GM19452 (cell line): ENCODE measurements around the gene NOMO2.
"Not testable (repeated sequence)": the region's sequence is repeated elsewhere in the genome, so short reads cannot be mapped to it uniquely, and the experiment has no call there.

ENCODE experiments used
- ATAC-seq: cut with Tn5 transposase; IDR thresholded peaks from one replicate; pipeline ENCODE4 v1.9.1; 2021; ENCODE audit not compliant: unreplicated experiment

NOMO2 gene, protein sequence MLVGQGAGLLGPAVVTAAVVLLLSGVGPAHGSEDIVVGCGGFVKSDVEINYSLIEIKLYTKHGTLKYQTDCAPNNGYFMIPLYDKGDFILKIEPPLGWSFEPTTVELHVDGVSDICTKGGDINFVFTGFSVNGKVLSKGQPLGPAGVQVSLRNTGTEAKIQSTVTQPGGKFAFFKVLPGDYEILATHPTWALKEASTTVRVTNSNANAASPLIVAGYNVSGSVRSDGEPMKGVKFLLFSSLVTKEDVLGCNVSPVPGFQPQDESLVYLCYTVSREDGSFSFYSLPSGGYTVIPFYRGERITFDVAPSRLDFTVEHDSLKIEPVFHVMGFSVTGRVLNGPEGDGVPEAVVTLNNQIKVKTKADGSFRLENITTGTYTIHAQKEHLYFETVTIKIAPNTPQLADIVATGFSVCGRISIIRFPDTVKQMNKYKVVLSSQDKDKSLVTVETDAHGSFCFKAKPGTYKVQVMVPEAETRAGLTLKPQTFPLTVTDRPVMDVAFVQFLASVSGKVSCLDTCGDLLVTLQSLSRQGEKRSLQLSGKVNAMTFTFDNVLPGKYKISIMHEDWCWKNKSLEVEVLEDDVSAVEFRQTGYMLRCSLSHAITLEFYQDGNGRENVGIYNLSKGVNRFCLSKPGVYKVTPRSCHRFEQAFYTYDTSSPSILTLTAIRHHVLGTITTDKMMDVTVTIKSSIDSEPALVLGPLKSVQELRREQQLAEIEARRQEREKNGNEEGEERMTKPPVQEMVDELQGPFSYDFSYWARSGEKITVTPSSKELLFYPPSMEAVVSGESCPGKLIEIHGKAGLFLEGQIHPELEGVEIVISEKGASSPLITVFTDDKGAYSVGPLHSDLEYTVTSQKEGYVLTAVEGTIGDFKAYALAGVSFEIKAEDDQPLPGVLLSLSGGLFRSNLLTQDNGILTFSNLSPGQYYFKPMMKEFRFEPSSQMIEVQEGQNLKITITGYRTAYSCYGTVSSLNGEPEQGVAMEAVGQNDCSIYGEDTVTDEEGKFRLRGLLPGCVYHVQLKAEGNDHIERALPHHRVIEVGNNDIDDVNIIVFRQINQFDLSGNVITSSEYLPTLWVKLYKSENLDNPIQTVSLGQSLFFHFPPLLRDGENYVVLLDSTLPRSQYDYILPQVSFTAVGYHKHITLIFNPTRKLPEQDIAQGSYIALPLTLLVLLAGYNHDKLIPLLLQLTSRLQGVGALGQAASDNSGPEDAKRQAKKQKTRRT

DNA sequence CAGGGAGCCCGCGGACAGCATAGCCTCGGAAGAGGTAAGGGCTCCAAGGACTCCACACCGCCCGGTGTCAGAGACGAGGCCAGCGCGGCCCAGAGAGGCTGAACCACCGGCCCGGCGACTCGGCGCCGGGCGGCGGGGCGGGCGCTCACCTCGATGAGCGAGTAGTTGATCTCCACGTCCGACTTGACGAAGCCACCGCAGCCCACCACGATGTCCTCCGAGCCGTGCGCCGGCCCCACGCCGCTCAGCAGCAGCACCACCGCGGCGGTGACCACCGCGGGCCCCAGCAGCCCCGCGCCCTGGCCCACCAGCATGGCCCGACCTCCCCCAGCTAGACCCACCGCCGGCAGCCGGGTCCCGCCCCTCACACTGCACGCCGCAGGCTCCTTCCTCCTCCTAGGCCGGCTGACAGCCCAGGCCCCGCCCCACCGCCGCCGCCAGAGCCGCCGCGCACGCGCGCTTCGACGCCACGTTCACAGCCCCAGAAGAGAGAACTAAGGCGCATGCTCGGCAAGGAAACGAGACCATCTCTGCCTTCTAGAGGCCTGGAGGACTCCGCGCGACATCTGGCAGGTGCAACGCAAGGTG, at the start of gene NOMO2:
NOMO2 (minus strand) TSS at position 371 of the 588 bp plus-strand sequence; CDS start at position 314, 57 bp downstream.
- peak; percentile 92 for ATAC-seq

DNA sequence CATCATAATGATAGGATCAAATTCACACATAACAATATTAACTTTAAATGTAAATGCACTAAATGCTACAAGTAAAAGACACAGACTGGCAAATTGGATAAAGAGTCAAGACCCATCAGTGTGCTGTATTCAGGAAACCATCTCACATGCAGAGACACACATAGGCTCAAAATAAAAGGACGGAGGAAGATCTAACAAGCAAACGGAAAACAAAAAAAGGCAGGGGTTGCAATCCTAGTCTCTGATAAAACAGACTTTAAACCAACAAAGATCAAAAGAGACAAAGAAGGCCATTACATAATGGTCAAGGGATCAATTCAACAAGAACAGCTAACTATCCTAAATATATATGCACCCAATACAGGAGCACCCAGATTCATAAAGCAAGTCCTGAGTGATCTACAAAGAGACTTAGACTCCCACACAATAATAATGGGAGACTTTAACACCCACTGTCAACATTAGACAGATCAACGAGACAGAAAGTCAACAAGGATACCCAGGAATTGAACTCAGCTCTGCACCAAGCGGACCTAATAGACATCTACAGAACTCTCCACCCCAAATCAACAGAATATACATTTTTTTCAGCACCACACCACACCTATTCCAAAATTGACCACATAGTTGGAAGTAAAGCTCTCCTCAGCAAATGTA, 48.4 kb upstream of the NOMO2 start:
- ATAC-seq, result not testable (repeated sequence)

DNA sequence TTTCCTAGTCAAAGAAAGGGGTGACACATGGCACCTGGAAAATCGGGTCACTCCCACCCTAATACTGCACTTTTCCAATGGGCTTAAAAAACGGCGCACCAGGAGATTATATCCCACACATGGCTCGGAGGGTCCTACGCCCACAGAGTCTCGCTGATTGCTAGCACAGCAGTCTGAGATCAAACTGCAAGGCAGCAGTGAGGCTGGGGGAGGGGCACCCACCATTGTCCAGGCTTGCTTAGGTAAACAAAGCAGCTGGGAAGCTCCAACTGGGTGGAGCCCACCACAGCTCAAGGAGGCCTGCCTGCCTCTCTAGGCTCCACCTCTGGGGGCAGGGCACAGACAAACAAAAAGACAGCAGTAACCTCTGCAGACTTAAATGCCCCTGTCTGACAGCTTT, 46.4 kb upstream of the NOMO2 start:
- not testable (repeated sequence) for ATAC-seq

DNA sequence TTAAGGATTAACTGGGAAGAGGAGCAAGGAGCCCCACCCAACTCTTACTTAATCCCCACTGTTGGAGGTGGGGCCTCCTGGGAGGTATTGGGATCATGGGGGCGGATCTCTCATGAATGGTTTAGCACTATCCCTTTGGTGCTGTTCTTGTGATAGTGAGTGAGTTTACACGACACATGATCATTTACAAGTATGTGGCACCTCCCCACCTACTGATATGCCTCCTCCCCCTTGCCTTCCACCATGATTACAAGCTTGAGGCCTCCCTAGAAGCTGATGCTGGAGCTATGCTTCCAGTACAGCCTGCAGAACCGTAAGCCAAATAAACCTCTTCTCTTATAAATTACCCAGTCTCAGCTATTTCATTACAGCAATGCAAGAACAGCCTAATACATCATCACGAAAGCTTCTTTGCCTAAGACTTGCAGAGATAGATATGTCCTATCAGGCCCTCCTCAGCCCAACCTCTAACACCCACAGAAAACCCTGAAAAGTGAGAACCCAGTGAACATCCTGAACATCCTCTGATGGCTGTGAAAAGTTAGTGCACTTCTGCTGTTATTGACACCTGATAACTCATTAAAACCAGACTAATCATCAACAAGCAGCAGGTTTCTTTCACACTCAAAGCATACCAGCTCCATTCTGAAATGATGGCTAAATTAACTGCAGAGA, 41.8 kb upstream of the NOMO2 start:
- not testable (repeated sequence) for ATAC-seq

DNA sequence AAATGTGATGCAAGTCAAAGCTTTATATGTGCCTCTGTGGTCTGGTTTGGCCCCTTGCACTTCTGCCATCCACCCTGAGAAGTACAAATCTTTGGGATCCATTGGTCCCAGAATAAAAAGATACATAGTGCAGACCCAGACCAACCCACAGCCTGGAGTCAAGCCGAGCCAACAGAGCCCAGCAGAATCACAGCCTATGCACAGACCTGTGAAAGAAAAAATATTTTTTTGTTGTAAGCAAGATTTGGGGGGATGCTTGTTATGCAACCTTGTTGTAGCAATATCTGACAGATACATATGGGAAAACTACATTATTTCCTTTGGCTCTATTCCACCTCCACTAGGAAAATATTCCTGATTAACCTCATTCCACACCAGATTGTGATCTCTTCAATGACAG, 36.7 kb upstream of the NOMO2 start:
- not testable (repeated sequence) for ATAC-seq

- not testable (repeated sequence) for ATAC-seq
Observed at GRCh38 chr16:18597734-18598133, 35.8 kb upstream of the NOMO2 start.

DNA sequence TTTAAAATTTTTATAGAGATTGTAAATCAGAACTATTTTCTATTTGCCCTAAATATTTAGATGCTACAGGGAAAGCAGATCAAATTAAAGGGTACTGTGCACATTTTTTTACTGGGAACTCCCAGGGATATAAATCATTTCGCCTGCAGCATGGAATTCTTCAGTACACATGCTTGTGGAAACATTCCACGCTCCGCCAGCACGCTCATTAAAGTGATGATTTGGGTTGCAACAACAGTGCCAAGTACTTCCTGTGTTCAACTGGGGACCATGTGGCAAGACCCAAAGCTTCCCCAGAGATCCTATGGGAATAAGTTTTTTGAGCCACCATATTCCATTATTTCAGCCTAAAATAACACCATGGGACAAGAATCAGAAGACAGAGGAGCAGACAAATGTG, 35.4 kb upstream of the NOMO2 start:
- ATAC-seq, result not testable (repeated sequence)

GRCh38 chr16:18595796-18596195, 33.9 kb upstream of the NOMO2 start:
- not testable (repeated sequence) for ATAC-seq

DNA sequence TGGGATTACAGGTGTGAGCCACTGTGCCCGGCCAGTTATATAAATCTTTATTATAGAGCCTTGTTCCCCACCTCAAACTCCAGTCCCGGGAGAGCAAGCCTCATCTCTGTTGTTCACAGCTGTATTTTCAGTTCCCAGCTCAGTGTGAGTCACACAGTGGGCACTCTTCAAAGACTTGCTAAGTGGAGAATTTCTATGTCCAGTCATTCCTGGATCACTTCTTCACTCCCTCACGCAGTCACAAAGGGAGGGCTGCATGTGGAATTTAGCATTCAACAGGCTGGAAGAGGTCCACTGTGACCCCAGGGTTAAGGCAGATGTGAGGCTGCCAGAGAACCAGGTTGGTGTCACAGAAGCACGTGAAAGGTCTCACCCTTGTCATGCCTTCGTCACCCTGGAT, 33.0 kb upstream of the NOMO2 start:
- ATAC-seq, result not testable (repeated sequence)

DNA sequence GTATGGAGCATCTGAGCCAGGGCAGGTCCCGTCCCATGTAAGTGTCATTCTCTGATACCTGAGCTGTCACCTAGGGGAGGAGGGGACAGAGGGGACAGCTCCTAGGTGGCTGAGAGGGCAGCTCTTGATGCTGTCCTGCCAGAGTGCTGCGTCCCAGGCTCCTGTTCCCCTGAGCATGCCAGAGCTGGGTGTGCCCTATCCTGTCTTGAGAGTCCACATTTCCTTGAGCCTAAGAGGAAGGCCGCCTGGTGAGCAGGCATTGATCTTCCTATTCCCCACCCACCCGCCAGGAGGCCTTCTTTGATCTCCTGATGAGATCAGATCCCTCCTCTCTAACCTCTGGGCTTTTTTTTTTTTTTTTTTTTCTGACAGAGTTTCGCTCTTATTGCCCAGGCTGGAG, 32.0 kb upstream of the NOMO2 start:
- not testable (repeated sequence) for ATAC-seq

GRCh38 chr16:18592982-18593381, 31.1 kb upstream of the NOMO2 start:
- ATAC-seq, result not testable (repeated sequence)

GRCh38 chr16:18591908-18592307, 30.0 kb upstream of the NOMO2 start:
- ATAC-seq, result not testable (repeated sequence)

GRCh38 chr16:18591441-18591840, 29.5 kb upstream of the NOMO2 start:
- ATAC-seq, result not testable (repeated sequence)

GRCh38 chr16:18589806-18590205, 27.9 kb upstream of the NOMO2 start:
- not testable (repeated sequence) for ATAC-seq

GRCh38 chr16:18586560-18587540, 25.0 kb upstream of the NOMO2 start:
- not testable (repeated sequence) for ATAC-seq

DNA sequence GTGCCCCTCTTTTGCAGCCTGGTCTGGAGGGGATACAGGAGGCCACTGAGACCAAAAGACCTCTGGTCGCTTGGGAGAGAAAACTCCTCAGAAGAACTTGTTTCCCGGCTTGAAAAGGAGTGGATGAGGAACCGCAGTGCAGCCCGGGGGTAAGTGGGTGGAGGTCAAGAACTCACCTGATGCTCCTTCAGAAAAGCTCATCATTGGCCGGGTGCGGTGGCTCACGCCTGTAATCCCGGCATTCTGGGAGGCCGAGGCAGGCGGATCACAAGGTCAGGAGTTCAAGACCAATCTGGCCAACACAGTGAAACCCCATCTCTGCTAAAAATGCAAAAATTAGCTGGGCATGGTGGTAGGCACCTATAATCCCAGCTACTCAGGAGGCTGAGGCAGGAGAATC, 23.9 kb upstream of the NOMO2 start:
- not testable (repeated sequence) for ATAC-seq

- ATAC-seq, result no peak
Observed at GRCh38 chr16:18582902-18583301, 21.0 kb upstream of the NOMO2 start.

GRCh38 chr16:18580396-18580795, 18.5 kb upstream of the NOMO2 start:
- not testable (repeated sequence) for ATAC-seq
